ENCODE measurements around the gene FAM174C.

The FAM174C gene

GRCh38 chr19:1324806-1325567, 49.7 kb downstream of the FAM174C start:
- Histone ChIP-seq H3K36me3 (ENCODE audit: control insufficient read depth, insufficient read depth, low read length) (no peaks in the 10 kb centered on the region), H2AFZ (peak overlapping the region; percentile 81), H3K4me2 (ENCODE audit: low read length) (peak overlapping the region; percentile 55), H3K9ac (no peak overlapping the region), H3K9me3 (ENCODE audit: control insufficient read depth, low read length) (no peaks in the 10 kb centered on the region), H3K4me3 (ENCODE audit: low read depth, low read length) (peak overlapping the region; percentile 20), H3K4me1 (no peaks in the 10 kb centered on the region), H3K27ac (no peak overlapping the region), H3K79me2 (no peaks in the 10 kb centered on the region), H3K27me3 (ENCODE audit: control insufficient read depth, insufficient read depth, low read length) (no peaks in the 10 kb centered on the region)
- no peak for TF ChIP-seq CTCF (IDR thresholded peaks at IDR 0.05)

DNA sequence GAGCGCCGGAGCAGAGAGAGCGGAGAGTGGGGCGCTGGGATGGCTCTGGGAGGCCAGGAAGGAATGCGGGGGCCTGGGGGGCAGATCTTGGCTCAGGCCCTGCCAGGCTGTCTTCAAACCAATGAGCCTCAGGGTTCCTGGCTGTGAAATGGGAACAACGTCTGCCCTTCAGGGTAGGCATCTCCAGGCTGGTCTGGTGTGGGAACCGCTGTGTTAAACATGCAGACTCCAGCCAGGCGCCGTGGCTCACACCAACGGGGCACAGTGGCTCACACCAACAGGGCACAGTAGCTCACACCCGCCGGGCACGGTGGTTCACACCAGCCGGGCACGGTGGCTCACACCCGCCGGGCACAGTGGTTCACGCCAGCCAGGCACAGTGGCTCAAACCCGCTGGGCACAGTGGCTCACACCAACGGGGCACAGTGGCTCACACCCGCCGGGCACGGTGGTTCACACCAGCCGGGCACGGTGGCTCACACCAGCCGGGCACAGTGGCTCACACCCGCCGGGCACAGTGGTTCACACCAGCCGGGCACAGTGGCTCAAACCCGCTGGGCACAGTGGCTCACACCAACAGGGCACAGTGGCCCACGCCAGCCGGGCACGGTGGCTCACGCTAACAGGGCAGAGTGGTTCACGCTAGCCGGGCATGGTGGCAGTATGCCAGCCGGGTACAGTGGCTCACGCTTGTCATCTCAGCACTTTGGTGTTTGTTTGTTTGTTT, 50.4 kb downstream of the FAM174C start:
- H3K4me3 ChIP-seq (ENCODE audit: low read depth, low read length): peak overlapping the region; percentile 20
- no peak overlapping the region for H3K9ac ChIP-seq

GRCh38 chr19:1327125-1327524, 51.8 kb downstream of the FAM174C start:
- TF ChIP-seq CTCF (IDR thresholded peaks at IDR 0.05): no peak
- no peak overlapping the region for H3K9ac ChIP-seq
- no peak overlapping the region for H3K4me3 ChIP-seq (ENCODE audit: low read depth, low read length)
- H3K36me3 ChIP-seq (ENCODE audit: control insufficient read depth, insufficient read depth, low read length): no peaks in the 10 kb centered on the region
- no peaks in the 10 kb centered on the region for H3K79me2 ChIP-seq
- H3K27me3 ChIP-seq (ENCODE audit: control insufficient read depth, insufficient read depth, low read length): no peaks in the 10 kb centered on the region
- H2AFZ ChIP-seq: no peak overlapping the region
- H3K27ac ChIP-seq: no peak overlapping the region
- H3K4me2 ChIP-seq (ENCODE audit: low read length): no peak overlapping the region
- no peaks in the 10 kb centered on the region for H3K4me1 ChIP-seq
- H3K9me3 ChIP-seq (ENCODE audit: control insufficient read depth, low read length): no peaks in the 10 kb centered on the region

More for the DNA sequence above, 50.4 kb downstream of the FAM174C start:
- Histone ChIP-seq H3K36me3 (ENCODE audit: control insufficient read depth, insufficient read depth, low read length) (no peaks in the 10 kb centered on the region), H2AFZ (peak overlapping the region; percentile 81), H3K4me1 (no peaks in the 10 kb centered on the region), H3K27ac (no peak overlapping the region), H3K27me3 (ENCODE audit: control insufficient read depth, insufficient read depth, low read length) (no peaks in the 10 kb centered on the region), H3K4me2 (ENCODE audit: low read length) (peak overlapping the region; percentile 55), H3K9me3 (ENCODE audit: control insufficient read depth, low read length) (no peaks in the 10 kb centered on the region), H3K79me2 (no peaks in the 10 kb centered on the region)
- no peak for TF ChIP-seq CTCF (IDR thresholded peaks at IDR 0.05)
